Ovary (tissue), 9 donors: ENCODE results near the gene SMYD2. TPM values are rescaled to one million over a fixed set of nuclear protein-coding genes. Genes with fewer than 3 reads are reported as not detected.

Experiments
- DNase-seq, 5 donors: peaks; one replicate each; pipeline ENCODE4 v3.0.0-alpha.2; 2019 to 2020
- H3K27ac ChIP-seq, 2 donors: fragments of 200-600 bp; one replicate each; pipeline versions ENCODE4 v1.5.1 to v1.8.0; 2019 to 2022
- H3K27me3 ChIP-seq: fragments of 200-600 bp; one replicate; pipeline ENCODE4 v1.8.0; 2022
- H3K36me3 ChIP-seq: fragments of 200-600 bp; sonication (generic); one replicate; pipeline ENCODE4 v1.5.1; 2019
- H3K4me1 ChIP-seq: one replicate; pipeline ENCODE4 v1.8.1; 2013; ENCODE audit warnings: mild to moderate bottlenecking, moderate library complexity; ENCODE audit not compliant: insufficient read depth
- H3K4me3 ChIP-seq: fragments of 200-600 bp; sonication (generic); one replicate; pipeline ENCODE4 v1.5.1; 2017
- H3K9me3 ChIP-seq, 2 donors: fragments of 200-600 bp in 1 of 2; sonication (generic) in 1 of 2; one replicate each; pipeline versions ENCODE4 v1.5.1 to v1.8.1; 2013 to 2019; ENCODE audit warnings: mild to moderate bottlenecking in 1 of 2, moderate library complexity in 1 of 2
- EP300 ChIP-seq: sonication (generic); formaldehyde crosslinking; IDR thresholded peaks from one replicate; pipeline ENCODE4 v1.6.1; 2017; ENCODE audit warnings: antibody characterized with exemption
- POLR2A ChIP-seq: fragments of 450-650 bp; IDR thresholded peaks from one replicate; pipeline ENCODE4 v1.6.1; 2017; ENCODE audit warnings: antibody characterized with exemption, mild to moderate bottlenecking, moderate library complexity
- WGBS, 3 donors: extraction: QIAGEN DNeasy Blood & Tissue Kit in 1 of 3; methylation state at CpG; one replicate each; pipeline versions ENCODE4 v1.1.5 to v1.1.7; 2013 to 2017; 5-methylcytosine and 5-hydroxymethylcytosine counted together
- intact Hi-C, 4 donors: fragments of 100-400 bp; cut with DNase I; formaldehyde crosslinking; loops; one replicate each; pipeline versions ENCODE4 v1.11.0 to v1.15.1; 2022 to 2023
- polyA plus RNA-seq, 2 donors: library from polyadenylated mRNA; stranded (reverse); fragments of 200-250 nt in 1 of 2; fragments of 350-450 nt in 1 of 2; fragmentation: Illumina TruSeq in 1 of 2; extraction: RNeasy Lipid Tissue Mini Kit (QIAGEN cat#74804) in 1 of 2; gene quantifications; one replicate each; pipeline ENCODE4 v1.2.3, GENCODE V29; 2013 to 2014
- total RNA-seq, 7 donors: library from RNA; depleted of rRNA in 2 of 7; stranded (reverse); fragments of >200 nt in 2 of 7; fragmentation: NEBNext Ultra II Directional in 3 of 7; extraction: Animal tissue kit (Norgen Biotek cat#: 25700) in 3 of 7; gene quantifications; one replicate each; pipeline versions ENCODE4 v1.1.0 to v1.2.4, GENCODE V29; 2016 to 2023
- TF ChIP-seq, protein P1 (sequence below), 3 donors: fragments of 450-650 bp in 2 of 3; fragments of 200-600 bp in 1 of 3; IDR thresholded peaks; one replicate each; pipeline versions ENCODE4 v1.5.1 to v1.8.0; 2016 to 2022; ENCODE audit warnings: antibody characterized with exemption in 3 of 3, mild to moderate bottlenecking in 1 of 3
- donor health status: DM: no; HTN: no; CAD: no; lungs with moderate emphysema.
- donor health status: DM: no; HTN: no; CAD: no.
- donor health status: Bipolar disorder and iron deficiency.
- donor health status: DM: yes; HTN: yes; CAD: no.
- donor health status: DM: no; HTN: no; CAD: no.
- donor health status: DM: yes; HTN: yes; CAD: no.

The SMYD2 gene
- total and polyA plus RNA-seq, 9 donors, result 14.6 to 50.3 (median 17.2) TPM

- no peaks in the 10 kb centered on the region for H3K27me3 ChIP-seq
- no peak overlapping the region for H3K27ac ChIP-seq
- TF ChIP-seq POLR2A (no peak), EP300 (no peak)
- TF ChIP-seq, protein P1, sequence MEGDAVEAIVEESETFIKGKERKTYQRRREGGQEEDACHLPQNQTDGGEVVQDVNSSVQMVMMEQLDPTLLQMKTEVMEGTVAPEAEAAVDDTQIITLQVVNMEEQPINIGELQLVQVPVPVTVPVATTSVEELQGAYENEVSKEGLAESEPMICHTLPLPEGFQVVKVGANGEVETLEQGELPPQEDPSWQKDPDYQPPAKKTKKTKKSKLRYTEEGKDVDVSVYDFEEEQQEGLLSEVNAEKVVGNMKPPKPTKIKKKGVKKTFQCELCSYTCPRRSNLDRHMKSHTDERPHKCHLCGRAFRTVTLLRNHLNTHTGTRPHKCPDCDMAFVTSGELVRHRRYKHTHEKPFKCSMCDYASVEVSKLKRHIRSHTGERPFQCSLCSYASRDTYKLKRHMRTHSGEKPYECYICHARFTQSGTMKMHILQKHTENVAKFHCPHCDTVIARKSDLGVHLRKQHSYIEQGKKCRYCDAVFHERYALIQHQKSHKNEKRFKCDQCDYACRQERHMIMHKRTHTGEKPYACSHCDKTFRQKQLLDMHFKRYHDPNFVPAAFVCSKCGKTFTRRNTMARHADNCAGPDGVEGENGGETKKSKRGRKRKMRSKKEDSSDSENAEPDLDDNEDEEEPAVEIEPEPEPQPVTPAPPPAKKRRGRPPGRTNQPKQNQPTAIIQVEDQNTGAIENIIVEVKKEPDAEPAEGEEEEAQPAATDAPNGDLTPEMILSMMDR (IDR thresholded peaks at IDR 0.05), result no peak
- H3K4me3 ChIP-seq, result no peak overlapping the region
- intact Hi-C loops, result no loop called here
- H3K4me1 ChIP-seq, result peaks cover 1% of the 10 kb centered on the region
- no peaks in the 10 kb centered on the region for H3K36me3 ChIP-seq
- H3K9me3 ChIP-seq, result no peaks in the 10 kb centered on the region
- 95 to 97% (median 97%) methylated on average over 7 of the region's 7 CpGs for WGBS, 3 donors
- no peak for DNase-seq
Measured at GRCh38 chr1:214285610-214286440, 4.9 kb downstream of the SMYD2 start.

DNA sequence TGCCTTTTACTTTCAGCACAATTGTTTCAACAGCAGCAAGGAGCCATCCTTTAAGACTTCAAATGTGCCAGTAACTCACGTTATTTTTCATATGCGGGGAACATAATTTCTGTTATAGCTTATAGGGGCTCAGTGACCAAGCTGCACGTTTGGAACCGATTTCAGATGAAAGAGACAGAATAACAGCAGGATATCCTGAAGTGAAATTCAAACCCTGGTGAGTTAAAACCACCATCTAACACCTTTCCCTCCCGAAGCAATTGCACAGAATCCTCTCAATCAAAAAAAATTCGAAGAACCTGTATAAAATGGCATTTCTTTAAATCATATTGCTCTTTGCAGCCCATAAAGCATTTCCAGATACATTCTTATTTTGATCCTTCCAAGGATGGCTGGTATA is 6.9 kb downstream of the SMYD2 start:
- H3K9me3 ChIP-seq, result no peaks in the 10 kb centered on the region
- intact Hi-C loops, result no loop called here
- WGBS, 3 donors, result 84 to 90% (median 87%) methylated on average over 6 of the region's 6 CpGs
- no peaks in the 10 kb centered on the region for H3K36me3 ChIP-seq
- DNase-seq, result no peak
- TF ChIP-seq, protein P1 (IDR thresholded peaks at IDR 0.05), result no peak
- TF ChIP-seq POLR2A (no peak), EP300 (no peak)
- no peak overlapping the region for H3K27ac ChIP-seq
- no peaks in the 10 kb centered on the region for H3K27me3 ChIP-seq
- H3K4me1 ChIP-seq, result no peaks in the 10 kb centered on the region
- no peak overlapping the region for H3K4me3 ChIP-seq

- no peaks in the 10 kb centered on the region for H3K4me1 ChIP-seq
- intact Hi-C loops, result loop anchor here in 1 of 4 donors (5.0 kb wide), 1 partner anchor 1307 kb away; no protein-coding TSS in a partner anchor
- H3K36me3 ChIP-seq, result no peaks in the 10 kb centered on the region
- WGBS, 3 donors, result 65 to 76% (median 72%) methylated on average over 7 of the region's 7 CpGs
- no peaks in the 10 kb centered on the region for H3K9me3 ChIP-seq
- no peaks in the 10 kb centered on the region for H3K27me3 ChIP-seq
- H3K4me3 ChIP-seq, result no peak overlapping the region
- TF ChIP-seq, protein P1 (IDR thresholded peaks at IDR 0.05), result no peak
- TF ChIP-seq POLR2A (no peak), EP300 (no peak)
- H3K27ac ChIP-seq, result no peak overlapping the region
- no peak for DNase-seq
Measured at GRCh38 chr1:214289574-214290272, 8.8 kb downstream of the SMYD2 start.

DNA sequence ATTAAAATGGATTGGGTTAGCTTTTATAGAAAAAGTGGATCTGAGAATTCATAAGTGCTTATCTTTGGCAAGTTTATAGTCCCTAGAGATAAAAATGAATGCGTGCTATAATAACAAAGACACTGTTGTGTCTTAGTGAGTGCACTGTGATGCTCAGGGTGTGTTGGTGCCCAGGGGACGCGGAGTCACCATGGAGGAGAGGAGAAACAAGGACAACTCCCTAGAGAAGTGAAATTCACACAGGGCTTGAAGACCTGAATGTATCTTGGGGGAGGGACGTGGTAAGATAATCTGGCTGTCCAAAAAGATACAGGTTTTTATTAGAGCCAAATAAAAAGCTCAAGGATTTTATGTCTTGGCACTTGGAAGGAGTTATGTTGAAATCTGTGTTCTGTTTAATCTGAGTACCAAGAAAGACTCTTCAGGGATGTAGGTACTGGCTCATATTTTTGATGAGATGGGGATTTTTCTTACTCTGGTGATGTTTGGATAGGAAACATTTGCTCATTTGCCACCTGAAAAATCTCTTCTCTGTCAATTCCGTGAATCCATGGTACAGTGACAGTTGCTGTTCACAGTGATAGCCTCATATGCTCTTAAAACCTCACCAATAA is 9.6 kb downstream of the SMYD2 start:
- Histone ChIP-seq H3K4me3 (no peak overlapping the region), H3K27me3 (no peaks in the 10 kb centered on the region), H3K36me3 (no peaks in the 10 kb centered on the region), H3K9me3 (no peaks in the 10 kb centered on the region), H3K4me1 (no peaks in the 10 kb centered on the region), H3K27ac (no peak overlapping the region)
- TF ChIP-seq EP300, result no peak
- WGBS, 3 donors, result 58 to 61% (median 58%) methylated on average over 5 of the region's 5 CpGs
- DNase-seq, result no peak
- intact Hi-C loops, result loop anchor here in 1 of 4 donors (5.0 kb wide), 1 partner anchor 1308 kb away; no protein-coding TSS in a partner anchor
